ENCODE data around the gene RNF220.

The RNF220 gene

DNA sequence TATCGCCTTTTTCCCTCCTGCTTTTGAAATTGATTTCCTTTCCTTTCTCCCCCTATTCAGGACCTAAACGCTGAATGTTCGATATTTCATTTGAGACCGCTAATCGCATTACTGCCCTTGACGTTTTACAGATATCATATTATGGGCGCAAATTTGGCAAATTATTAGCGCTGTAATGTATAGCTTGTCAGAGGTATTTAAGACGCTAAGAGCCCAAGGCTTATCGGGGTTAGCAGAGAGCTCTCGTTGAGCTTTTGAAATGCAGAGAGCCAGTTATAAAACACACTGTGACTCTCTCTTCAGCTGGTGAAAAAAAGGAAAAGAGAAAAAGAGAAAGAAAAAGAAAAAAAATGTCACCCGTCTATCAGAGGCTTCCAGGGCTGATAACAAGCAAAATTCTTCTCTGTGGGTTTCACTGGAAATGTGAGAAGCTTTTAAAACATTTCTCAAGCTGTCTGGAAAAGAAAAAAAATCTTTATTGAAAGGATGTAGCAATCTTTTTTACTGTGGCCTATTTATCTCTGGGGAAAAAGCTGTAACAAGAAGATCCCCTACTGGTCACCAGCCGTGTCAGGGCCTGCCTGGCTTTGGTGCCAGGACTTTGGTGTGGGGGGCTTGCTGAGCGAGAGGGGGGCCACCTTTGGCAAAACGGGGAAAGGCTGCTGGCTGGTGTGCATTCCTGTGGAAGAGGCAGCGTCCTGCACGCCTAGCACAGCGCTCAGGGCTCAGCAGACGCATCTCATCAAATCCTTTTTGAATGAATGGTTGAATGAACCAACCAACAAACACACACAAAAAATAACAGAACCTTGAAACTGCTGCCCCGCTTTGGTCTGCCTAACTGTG is 119.8 kb downstream of the RNF220 start:
- no peak for DNase-seq

DNA sequence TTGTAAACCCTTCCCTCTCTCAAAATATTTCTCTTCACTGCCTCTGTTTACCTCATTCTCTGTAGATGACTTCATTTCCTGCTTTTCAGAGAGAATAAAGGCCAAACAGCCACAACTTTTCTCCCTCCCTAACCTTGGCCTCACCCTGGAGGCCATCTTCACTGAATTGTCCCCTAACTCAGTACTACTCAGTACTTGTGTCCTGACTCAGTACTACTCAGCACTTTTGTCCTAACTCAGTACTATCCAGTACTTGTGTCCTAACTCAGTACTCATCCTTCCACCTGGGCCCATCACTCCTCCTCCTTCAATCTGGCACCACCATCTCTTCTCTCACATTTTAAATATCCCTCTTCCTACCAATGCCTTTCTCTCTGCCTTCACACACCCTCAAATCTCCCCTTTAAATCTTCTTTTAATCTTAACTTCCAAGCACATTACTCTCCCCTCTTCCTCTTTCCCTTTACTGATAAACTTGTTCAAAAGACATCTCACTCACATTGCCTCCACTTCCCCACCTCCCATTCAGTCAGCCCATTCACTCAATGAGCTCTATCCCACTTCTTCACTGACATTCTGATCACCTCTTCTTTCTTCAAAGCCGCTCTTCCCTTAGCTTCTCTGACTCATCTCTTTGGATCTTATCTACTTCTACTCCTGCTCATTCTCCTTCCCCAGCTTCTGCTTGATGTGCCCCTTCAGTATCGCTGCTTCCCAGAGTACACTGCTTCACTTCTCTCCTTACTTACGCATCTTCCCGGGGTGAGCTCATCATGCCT is 121.4 kb downstream of the RNF220 start:
- no peak for DNase-seq

DNA sequence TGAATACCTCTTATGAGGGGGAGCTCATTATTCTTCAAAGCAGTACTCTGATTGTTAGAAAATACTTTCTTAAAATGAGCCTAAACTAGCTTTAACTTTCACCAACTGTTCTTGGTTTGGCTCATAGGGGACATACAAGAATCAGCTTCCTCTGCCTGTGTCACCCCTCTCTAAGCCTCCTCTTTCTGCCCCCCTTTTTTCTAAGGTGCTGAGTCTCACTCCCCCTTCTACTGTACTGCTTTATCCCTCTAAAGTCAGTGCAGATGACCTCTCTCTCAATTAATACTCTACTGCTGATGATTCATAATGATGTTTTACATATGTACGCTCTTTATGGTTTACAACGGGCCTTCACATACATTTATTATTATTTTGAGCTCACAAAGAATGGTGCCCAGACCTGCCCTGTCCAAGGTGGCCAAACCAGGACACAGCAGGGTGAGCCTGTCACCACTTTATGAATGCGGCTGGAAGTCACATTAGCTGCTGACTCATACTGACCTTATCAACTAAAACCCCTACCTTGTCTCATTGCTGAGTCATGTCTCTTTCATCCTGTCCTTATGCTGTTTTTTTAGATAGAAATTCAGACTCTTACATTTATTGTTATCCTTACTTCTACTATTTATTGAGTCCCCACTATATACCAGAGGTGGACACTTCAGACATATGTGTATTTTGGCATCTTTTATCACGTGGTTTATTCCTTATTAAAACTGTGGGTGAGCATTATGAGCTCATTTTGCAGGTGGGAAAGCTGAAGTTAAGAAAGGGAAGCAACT is 126.9 kb downstream of the RNF220 start:
- peak in 1 of 5 experiments; percentile 44 for DNase-seq

DNA sequence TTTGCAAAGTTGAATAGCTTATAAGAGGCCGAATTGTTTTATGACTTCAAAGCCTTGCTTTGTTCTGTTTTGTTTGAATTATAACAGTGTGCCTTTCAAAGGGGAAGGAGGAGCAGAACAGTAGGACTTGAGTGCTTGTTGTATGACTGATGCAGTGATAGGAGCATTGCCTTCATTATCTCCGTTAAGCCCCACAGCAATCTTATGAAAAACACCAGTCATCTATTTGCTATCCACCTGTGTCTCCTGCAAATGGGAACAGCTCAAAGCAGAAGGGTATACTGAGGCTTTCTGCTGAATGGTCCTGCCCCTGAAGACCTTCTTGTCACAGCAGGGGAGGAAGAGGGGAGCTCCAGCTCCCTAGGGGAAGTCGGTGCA is 127.5 kb downstream of the RNF220 start:
- no peak for DNase-seq

DNA sequence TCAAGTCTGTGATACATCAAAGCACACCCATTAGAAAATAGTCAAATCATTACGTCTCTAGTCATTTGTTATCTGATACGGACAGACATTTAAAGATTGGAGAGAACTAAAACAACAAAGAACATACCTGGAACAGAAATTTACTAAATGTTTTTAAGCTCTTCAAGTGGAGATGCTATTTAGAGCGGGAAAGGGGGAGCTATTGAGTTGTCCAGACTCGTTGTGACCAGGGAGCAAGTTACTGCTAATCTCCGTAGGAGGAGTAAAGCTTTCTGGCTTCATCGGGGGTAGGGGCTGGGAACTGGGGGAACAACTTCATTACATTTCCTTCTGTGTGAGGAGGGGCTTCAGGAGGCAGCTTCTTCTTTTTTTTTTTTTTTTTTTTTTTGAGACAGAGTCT is 129.7 kb downstream of the RNF220 start:
- no peak for DNase-seq

DNA sequence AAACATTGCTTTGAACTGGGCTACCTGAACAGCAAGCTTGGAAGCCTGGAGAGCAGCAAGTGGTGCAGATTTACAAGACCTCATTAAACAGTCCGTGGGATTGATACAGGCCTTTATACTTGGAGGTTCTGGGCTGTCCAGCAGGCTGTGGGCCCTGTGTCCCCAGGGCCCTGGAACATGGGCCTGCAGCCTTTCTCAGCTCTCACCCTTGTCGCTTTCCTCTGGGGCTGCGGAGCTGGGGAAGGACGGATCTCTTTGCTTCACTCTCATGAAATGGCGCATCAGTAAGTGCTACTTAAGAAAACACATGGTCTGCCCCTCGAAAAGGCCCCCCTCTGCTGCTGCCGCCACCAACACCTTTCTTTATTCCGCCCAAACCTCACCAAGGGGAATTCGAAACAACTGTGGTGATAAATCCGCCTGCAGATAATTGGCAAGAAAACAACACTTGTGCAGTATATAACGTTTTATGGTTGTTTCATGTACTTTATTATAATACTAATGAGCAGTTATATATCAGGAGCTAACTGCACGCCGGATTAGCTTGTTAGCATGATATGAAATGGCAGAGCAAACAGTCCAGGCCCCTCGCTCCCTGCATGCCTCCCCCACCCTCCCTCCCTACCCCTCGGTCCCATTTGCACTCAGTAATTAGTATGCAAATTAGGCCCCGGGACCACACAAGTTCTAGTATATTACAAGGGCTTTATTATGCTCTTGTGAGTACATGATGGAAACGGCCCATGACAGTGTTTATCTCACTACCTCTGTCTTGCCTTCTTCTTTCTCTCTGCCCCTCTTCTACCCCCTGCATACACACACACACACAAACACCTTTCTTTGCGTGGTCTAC is 131.5 kb downstream of the RNF220 start:
- no peak for DNase-seq

DNA sequence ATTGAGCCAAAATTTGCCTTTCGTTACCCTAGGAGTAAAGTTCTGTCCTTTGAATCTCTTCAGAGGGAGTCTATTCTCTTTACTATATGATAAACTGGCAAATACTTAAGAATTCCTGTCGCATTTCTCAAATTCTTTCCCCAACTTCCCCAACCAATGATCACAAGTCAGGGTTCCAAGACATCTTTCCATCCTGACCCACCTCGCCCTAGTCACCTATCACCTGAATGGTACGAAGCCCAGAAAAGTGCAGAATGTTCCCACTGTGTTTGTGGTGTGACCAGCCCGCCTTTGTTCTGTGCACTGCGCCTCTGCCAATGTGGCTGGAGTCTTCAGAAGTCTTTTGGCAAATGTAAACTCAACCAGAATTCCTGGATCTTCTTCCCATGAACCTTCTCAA is 132.5 kb downstream of the RNF220 start:
- DNase-seq = no peak

DNA sequence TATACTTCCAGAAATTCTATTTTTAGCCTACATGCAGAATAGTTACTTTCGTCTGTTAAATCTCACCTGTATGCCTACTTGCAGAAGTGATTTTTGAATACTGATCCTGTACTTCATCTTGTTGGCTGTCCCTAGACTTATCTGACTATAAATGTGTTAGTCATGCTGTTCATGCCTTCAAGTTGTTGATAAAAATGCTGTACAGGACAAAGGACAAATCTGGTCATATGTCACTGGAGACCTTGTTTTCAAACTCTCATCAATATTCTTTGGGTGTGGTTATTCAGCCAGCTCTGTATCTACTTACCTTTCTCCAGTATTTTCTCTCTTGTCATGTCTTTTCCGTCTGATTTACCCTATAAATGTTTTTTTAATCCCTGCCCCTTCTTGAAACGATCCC is 132.9 kb downstream of the RNF220 start:
- DNase-seq = no peak

DNA sequence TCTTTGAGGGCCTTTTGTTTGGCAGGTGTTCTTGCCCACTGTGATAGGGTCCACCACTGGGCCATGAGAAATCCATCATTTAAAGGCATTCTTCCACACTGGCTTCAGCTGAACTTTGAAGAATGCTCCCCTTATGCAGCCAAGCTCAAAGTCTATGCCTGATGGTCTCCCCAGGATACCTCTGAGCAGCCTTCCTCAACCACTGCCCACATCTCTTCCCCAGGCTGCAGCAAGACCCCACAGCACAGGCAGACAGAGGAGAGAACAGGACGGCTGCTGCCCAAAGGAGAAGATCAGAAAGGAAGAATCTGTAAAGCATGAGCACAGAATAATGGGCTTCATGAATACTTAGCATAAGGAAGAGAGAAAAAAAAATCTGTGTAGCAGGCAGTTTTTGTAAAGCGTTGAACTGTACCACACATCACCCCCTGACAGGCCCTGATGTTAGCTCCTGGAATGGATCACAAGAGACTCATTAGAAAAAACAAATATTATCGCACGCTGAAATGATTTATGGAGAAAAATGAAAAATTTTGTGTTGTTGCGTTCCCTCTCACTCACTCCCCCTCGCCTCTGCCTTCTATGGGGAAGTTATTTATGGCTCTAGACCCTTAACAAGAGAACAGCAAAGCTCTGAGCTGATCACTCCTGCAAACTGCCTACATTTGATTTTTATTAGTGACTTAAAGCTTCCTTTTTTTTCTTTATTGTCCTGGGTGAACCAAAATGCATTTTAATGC is 135.1 kb downstream of the RNF220 start:
- DNase-seq = no peak

DNA sequence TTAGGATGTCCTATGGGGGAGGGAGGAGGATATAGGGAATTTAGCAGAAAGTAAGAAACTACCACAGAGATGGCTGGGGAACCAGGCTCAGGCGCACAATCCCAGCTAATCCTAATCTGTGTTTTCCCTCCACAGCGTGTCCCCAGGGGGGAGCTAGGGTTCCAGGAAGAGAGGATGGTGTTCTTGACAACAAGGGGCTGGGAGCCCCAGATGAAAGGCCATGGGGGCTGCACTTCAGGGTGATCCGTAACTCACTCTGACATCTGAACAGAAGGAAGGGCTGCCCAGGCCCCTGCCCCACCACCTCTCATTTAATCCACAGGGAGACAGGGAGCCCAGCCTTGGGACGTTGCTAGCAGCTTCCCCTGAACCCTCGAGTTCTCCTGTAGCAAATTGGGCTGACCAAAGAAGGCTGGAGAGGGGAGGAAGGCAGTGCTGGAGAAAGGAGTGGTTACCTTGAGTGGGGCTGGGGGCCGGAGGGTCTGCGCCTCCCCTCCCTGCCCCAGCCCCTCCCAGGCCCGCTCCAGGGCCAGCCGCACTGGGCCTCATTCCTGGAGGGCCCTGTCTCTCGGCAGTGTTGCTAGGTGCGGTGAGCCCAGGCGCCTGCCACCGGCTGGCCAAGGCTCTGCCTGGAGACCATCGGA is 137.5 kb downstream of the RNF220 start:
- DNase-seq = no peak

DNA sequence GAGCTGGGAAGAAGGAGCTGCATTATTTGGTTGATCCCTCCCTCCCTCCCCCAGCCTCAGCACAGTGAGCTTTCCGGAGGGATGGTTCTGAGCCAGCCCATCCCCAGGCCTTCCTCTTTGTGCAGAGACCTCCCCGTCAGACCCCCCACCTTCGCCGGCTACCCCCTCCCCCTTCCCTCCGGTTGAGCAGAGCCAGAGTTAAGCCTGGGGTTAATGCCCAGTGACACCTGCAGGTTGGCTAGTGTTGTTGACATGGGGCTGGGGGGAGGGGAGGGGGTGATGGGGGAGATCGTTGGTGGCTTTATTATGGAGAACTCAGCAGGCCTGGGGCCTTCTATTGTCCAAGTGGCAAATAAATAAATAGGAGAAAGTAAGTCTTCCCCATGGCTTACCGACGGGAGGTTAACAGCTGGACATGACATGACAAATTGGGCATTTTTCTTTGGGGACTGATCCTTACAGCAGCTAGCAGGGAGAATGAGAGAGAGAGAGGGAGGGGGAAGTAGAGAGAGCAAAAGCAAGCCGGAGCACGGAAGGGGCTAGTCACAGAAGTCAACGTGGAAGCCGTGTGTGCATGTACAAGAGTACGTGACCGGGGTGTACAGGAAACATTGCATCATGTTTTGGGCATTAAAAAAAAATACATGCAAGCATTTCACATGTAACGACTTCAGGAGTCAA is 138.1 kb downstream of the RNF220 start:
- no peak for DNase-seq

DNA sequence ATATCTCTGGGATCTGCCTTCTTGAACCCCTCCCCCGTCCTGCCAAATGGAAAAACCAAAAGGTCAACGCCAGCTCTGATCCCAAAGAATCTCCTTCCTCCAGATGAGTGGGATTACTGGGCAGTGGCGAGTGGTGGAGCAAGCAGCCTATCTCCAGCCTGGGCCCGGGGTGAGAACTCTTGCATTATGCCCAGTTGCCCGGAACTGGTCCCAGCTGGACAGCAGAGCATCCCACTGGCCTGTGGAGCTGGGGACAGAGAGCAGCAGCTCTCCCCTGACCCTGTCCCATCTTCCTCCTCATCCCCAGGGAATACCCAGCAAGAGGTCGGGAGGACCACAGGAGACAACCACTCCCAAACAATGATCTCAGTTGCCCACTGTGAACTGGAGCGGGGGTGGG is 138.7 kb downstream of the RNF220 start:
- DNase-seq = no peak

DNA sequence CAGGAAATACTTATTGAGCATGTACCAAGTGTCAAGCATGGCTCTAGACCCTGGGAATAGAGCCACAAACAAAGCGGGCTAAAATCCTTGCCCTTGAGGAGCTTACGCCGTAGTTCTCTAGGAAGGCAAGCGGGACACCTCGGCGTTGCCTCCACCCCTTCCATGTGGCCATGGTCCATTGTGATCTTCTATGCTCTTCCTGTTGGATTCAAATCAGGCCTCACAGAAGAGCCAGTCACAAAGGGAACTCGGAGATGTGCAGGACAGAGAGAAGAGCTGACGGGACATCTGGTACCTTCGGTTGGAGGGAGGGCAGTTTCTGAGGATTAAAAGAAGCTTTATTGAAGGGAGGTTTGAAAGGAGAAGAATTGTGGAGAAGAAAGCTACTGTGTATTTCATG is 139.9 kb downstream of the RNF220 start:
- DNase-seq = no peak

DNA sequence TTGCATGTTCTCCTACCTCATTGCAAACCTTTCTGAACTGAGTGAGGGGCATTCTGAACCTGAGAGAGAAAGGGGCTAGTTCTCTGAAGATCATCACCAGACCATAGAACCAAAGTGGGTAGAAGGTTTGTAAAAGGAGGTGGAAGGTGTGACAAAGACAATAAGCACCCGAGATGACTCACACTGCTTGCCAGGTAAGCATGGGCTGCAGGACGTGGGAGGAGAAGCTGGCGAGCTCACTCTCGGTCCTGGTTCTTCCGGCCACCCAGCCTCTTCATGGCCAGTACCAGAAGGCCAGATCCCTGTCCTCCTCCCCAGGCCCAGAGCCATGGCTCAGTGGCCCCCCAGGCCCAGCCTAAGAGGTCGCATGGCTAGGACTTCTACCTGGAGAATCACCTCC is 140.9 kb downstream of the RNF220 start:
- DNase-seq = no peak

DNA sequence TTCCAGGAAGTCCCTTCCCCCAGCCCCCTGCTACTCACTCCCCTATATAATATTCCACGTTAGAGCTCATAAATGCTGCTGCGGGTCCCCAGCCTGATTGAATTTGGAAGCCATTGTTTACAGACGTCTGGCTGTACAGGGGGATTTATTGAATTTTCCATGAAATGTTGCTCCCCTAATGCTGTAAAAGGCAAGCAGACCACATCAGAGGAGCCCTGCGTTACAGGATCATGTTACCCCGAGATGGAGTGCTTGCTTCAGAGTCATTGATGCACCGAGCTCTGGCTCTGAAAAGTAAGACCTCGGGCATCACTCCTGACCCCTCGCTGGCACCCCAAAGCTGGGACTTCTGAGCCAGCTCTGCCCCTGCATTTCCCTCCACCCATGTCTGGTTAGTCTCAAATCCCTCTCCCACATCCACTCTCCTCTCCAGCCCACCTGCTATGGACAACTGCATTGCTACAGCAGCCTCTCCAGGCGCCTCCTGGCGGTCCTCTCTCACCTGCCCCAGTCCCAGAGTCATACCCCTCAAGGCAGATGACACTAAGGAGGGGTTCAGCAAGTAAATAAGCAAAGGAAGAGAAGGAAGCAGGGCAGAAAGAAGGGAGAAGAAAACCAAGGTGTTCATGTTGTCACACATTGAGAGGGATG is 141.5 kb downstream of the RNF220 start:
- no peak for DNase-seq

DNA sequence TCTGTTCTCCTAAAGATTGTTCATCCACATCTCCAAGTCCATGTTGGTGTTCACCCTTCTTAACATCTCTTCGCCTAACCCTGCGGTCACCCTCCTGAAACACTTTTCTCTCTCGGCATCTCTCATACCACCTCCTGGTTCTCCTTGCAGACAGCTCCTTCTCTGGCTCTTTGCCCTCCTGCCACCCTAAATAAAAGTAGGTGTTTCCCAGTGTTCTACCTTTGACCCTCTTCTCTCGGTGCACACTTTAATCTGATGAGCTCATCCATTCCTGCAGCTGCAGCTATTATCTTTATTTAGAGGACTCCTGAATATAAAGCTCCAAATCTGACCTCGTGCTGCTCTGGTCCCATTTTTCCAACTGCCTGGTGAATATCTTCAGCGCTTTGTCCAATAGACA is 142.3 kb downstream of the RNF220 start:
- DNase-seq = no peak

DNA sequence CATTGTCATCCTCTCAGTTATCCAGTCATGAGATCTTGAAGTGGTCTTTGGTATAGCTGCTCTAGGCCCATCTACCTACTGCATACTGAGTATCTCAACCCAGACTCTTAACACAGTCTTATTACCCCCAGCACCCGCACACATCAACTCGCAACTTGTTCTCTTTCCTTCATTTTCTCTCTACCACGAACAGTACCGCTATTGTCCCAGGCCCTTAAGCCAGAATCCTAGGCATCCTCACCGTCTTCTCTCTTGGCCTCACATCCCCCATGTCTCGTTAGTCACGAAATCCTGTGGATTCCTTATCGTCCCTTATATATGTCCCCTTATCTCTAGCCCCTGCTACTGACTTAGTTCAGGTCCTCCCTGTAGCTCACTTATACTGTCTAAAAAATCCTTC is 142.8 kb downstream of the RNF220 start:
- DNase-seq = no peak

DNA sequence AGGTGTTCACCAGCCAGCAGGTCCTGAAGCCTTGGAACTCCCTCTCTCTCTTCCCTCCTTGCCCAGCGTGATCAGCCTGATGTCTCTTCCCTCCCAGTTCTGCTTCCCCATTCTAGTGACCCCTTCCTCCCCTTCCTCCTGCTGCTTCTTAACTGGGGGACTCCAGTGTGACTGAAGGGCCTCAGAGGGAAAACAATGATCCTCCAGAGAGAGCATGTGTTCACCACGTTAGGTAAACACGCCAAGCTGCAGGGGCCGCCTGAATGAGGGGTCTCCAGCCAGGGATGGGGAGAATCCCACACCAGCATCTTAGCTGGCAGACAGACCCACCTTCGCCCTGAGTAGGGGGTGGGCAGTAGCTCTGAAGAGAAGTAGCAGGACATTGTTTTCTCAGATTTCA is 144.5 kb downstream of the RNF220 start:
- DNase-seq = no peak

DNA sequence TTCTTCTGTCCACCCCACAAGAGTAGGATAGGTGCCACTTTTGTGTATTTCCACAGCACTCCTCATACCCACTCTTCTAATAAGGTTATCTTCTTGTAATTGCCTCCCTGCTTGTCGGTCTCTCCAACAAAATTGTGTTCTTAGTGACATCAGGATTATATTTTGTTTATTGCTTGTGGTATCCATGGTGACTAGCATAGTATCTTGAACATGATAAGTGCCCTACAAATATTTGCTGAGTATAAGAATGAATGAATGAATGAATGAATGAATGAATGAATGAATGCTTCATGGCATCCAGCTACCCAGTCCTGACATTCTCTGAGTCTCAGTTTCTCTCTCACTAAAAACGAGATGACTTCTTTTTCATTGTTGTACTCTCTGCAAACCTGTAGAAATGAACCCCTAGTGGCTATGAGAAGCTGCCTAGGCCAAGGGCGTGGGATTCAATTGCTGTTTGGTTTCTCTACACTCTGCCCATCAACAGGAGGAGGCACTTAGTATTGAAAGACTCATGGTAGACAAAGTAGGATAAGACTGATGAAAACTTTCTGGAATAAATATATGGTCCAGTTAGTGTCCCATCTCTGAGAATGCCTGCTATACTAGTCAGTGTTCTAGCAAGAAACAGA is 148.2 kb downstream of the RNF220 start:
- no peak for DNase-seq

DNA sequence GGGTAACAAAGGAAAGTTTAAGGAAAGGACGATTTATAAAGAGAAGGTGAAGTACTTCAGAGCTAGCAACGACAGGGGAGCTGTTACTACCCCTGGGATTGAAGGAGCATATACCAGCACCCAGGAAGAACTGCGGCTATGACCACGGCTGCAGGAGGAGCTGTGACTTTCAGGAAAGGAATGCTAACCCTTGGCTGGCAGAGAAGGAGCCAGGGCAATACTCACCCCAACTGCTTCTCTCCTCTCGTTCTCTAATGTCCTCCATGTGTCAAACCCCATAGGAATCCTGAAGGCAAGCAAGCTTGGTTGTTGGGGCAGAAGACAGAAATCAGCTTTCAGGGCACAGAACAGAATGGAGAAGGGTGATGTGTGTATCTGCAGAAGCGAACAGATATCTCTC is 148.7 kb downstream of the RNF220 start:
- DNase-seq = no peak
